HS-5 (cell line): ENCODE data around the gene CORO7.

Source experiments
- DNase-seq: peaks from one replicate; pipeline ENCODE4 v3.0.0-alpha.2; 2012; ENCODE audit warnings: low read depth

The CORO7 gene

GRCh38 chr16:4371357-4372000 lies 44.9 kb downstream of the CORO7 start, which contains the start of gene VASN:
Gene VASN, plus strand, starts transcription at chr16:4371848. Its CDS starts 9,030 bp downstream, at chr16:4380878.
- DNase-seq, result no peak

DNA sequence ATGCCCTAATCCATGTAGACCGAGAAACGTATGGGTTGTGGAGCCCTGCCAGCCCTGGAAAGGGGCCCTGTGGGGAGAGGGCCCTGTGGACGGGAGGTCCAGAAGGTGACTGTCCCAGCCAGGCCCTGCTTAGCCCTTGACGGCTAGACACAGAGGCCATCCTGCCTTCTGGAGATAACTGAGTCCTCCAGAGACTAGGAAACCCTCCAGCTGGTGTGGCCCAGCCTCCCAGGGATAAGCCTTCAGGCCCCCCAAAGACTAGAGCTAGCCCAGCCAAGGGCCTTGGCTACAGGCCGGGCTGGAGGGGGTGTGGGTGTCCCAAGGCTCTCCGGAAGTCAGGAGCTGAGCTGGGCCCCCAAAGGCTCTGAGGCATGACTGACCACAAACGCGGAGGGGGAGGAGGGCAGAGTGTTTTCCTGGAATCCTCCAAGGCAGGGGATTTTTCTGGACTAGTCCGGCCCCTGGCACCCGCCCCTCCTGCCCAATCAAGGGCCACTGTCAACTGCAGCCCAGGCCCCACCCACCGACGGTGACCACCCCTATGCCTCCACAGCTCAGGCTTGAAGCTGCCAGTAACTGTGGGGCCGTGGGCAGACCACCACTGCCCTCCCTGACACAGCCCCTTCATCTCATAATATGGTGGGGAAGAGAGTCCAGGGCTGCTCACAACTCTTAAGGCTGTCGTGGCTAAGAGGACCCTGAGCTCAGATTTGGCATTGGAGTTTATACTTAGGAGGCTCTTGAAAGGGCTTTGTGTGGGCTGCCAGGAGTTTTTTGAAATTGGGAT lies 45.6 kb downstream of the CORO7 start:
- no peak for DNase-seq

DNA sequence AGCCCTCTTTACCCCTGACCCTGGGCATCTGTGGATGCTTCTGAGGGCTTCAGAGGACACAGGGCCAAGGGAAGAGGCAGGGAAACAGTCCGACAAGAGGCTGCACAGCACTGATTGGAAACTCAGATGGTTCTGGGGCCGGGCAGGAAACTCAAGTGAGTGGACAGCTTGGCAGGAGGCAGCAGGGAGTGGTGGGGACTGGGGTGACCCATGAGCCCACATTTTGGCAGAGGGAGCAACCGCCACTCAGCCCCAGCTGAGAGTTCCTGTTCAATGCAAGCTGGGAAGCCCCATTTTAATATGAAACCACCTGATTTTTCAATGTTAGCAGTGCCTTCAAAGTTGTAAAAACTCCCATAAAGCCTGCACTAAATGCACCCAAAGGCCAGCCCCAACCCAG lies 46.2 kb downstream of the CORO7 start:
- no peak for DNase-seq

DNA sequence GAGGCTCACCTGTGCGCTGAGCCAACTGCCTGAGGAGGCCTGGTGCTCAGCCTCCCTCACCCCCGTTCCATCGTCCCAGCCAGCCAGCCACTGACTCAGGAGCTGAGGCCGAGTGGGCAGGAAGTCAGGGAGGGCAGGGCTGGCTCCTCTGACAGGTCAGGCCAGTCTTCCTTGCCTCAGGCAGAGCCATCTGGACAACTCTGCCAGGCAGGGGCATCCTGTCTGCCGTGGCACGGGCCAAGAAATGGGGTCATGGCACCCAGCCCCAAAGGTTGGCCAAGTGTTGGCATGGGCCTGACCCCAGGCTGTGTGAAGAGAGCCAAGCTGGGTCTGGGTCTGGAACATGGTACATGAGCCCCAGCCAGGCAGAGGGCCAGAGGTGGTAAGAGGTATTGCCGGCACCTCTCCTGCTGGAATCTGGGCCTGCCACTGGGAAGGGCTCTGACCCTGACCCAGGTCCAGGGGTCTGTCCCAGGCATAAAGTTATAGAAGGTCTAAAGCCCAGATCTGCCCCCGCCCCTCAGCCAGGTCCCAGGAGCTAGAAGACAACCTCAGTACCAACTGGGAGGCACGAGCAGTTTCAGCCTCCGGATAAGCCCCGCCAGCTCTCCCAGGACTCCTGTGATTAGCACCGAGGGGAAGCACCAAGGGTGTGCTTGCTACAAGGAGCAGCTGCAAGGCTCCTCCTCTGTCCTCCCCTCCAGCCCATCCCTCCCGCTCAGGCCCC lies 47.2 kb downstream of the CORO7 start:
- DNase-seq, result no peak

DNA sequence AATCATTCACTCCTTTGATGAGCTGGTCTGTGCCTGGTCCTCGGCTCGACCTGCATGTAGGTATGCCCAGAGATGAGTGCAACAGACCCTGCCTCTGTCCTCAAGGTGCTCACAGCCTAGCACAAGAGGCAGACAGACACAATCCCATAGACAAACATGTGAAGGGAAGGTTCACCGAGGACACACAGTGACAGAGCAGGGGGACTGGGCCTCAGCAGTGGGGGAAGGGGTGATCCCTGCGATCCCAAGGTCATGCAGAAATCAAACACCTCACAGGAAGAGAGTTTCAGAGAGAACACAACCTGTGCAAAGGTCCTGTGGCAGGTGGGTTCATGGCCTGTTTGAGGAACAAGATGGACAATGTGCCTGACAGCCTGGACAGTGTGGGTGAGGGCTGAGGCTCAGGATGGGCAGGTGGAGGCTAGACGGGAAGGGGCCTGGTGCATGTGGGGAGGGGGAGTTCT lies 49.0 kb downstream of the CORO7 start:
- DNase-seq, result no peak

- no peak for DNase-seq
Observed at GRCh38 chr16:4366016-4366415, 50.4 kb downstream of the CORO7 start.

GRCh38 chr16:4365615-4366014 lies 50.8 kb downstream of the CORO7 start:
- DNase-seq, result no peak

GRCh38 chr16:4365014-4365406 lies 51.4 kb downstream of the CORO7 start:
- no peak for DNase-seq

DNA sequence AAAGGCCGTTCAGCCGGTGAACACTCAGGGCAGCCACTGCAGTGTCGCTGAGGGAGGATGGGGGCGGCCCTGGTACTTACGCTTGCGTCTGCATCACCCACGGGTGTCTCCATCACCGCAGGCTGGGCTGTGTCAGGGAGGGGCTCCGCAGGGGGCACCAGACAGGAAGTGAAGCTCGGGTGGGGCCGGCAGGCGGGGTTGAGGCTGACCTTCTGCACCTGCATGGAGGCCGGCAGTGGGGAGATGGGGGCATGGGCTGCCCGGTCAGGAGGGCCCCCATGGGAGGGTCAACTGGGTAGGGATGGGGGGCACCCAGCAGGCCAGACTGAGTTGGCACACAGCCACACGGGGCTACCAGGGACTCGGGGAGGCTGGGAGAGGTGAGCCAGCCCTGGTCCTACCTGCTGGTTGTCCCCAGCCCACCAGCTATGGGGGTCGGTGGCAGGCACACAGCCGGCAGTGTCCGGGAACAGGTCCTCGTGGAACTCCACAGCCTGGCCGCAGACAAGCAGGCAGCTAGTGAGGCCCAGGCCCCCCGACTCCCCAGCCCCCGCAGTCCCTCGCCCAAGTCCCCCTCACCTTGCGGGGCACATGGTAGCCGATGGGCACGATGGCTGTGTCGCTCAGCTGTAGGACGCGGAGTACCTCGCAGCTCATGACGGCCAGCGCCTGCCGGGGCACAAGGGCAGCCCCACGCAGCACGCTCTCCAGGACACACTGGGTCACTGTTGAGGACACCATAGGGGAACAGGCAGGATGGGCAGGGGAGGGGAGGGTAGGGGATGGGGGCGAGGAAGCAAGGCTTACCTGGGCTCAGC lies 52.0 kb downstream of the CORO7 start:
- DNase-seq, result no peak

- no peak for DNase-seq
Observed at GRCh38 chr16:4362476-4363135, 53.8 kb downstream of the CORO7 start.

GRCh38 chr16:4361944-4362311 lies 54.5 kb downstream of the CORO7 start:
- no peak for DNase-seq

DNA sequence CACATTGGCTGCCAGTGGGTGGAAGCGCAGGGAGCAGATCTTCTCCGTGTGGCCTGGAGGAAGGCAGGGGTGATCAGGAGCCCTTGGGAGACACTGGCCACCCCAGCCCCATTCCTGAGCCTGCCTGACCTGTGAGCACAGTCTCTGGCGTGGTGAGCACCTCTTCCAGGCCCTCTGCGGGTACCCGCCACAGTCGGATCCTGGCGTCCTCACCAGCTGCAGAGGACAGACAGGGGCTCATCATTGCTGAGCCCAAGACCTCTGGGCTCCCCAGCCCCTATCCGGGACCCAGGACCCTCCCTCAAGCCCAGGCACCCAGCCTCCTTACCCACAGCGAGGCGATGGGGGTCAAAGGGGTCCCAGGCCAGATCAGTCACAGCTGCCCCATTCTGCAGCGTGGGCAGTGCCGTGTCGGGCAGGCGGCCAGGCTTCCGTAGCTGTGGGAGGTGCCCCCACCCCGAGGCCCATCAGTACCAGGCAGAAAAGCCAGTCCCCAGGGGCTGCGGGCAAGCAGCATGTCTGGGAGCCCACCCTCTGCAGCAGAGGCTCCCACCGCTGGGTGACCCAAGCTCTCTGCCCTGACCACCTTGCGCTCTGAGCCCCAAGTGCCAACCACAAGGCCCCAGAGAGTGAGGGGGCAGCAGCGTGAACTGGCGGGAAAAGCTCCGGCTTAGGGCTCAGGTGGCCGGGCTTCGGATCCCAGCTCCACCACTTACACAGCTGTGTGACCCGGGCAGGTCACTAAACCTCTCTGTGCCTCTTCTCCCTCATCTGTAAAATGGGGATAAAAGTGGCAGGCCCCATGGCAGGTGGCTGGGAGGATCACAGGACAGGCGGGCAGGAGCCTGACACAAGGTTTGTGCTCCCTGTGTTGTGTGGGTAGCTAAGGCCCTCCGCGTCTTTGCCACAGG lies 55.1 kb downstream of the CORO7 start:
- DNase-seq, result no peak

DNA sequence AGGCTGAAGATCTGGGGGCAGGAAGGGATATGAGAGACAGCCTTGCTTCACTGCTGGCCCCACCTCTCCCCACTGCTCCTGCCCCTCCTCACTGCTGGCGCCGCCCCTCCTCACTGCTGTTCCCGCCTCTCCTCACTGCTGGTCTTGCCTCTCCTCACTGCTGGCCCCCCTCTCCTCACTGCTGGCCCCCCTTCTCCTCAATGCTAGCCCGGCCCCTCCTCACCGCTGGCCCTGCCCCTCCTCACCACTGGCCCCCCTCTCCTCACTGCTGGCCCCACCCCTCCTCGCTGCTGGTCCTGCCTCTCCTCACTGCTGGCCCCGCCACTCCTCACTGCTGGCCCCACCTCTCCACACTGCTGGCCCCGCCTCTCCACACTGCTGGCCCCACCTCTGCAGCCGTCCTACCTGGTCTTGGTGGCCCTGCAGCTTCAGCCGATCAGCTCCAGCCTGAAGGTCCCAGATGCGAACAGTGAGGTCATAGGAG lies 55.8 kb downstream of the CORO7 start:
- DNase-seq, result no peak

- DNase-seq, result no peak
Observed at GRCh38 chr16:4359914-4360313, 56.5 kb downstream of the CORO7 start.

DNA sequence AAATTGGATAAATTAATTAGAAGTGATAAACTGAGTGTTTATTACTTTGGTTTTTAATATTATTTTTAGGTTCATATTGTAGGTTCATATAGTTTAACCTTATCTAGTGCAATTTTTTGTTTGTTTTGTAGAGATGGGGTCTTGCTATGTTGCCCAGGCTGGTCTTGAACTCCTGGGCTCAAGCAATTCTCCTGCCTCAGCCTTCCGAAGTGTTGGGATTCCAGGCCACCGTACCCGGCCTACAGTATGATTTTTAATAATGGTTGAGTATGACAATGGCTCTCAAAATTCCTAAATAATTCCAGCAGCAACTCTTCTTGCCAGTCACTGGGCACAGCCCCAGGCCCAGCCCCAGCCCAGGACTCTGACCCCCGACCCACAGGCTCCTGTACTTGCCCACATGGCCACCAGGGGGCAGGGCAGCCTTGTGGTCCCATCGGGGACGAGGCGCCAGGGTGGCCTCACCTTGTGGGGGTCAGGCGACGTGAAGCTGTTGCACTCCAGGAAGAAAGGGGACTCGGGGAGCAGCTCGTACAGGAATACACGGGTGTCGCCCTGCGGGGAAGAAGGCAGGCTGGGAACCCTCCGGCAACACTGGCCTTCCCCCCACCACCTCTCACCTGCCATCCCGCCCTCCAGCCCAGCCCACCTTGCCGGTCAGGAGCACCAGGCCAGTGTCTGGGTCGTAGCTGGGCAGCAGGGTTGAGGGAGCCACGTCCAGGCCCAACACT lies 57.4 kb downstream of the CORO7 start:
- DNase-seq, result no peak

- no peak for DNase-seq
Observed at GRCh38 chr16:4358236-4358635, 58.2 kb downstream of the CORO7 start.

- no peak for DNase-seq
Observed at GRCh38 chr16:4356820-4357219, 59.6 kb downstream of the CORO7 start.

GRCh38 chr16:4354512-4355409 lies 61.6 kb downstream of the CORO7 start:
- DNase-seq, result no peak

- DNase-seq, result no peak
Observed at GRCh38 chr16:4353675-4354074, 62.7 kb downstream of the CORO7 start.
